MM.1S (cell line): ENCODE measurements around the gene TIFAB.

ENCODE experiments used
- CTCF ChIP-seq: fragments of 300-600 bp; sonication (generic); IDR thresholded peaks from 2 replicates; pipeline ENCODE4 v1.5.1; 2016; ENCODE audit warnings: antibody characterized with exemption, low read length, mixed read lengths
- EZH2 ChIP-seq: fragments of 300-600 bp; sonication (generic); optimal IDR thresholded peaks from 2 replicates; pipeline ENCODE3; 2017; ENCODE audit warnings: low read depth, mild to moderate bottlenecking, antibody characterized with exemption, low read length, mixed read lengths

- TF ChIP-seq CTCF (no peak), EZH2 (no peak)
These were observed 28.9 kb downstream of the TIFAB start for GRCh38 chr5:135423146-135423845.
